ENCODE results near the gene RPL29. TPM values are rescaled to one million over a fixed set of nuclear protein-coding genes. Genes with fewer than 3 reads are reported as not detected.

RPL29 gene
- total and polyA plus RNA-seq, 2 of the 13 experiments (the other 11 are each of a cell fraction or from before 2014, with no cell fraction given), result 1,348 to 2,263 TPM

DNA sequence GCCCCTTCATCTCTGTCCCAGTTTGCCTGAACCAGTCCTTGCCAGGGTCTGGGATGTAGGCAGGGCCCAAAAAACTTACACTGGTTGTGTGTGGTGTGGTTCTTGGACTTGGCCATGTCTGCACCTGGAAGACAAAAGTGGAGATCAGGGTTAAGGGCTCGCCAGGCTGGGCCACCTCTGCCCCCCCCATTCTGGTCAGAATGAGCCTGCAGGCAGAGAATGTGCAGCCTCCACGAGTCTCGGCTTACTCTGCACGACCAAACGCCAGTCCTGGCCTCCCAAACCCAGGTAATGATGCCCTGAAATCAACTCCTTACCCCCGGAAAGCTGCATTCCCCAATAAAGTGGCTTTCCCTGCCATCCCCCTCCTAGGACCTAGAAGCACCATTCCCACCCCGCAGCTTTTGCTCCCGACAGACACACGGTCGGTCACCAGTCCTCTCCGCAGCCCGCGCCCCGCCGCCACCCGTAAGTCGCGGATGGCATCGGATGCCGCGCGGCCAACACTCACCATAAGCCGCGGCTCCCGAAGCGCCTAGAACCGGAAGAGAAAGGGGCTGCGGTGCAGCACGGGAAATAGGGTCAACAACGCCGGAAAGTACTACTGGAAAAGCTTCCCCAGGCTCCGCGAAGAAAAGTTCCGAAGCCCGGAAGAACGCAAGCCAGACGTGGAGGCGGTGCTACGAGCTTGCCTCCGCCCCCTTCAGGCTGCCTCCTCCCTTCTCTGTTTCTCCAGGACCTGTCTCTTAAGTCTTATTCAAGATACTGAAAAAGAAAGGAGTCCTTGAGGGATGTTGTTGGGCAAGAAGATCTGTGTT lies at the start of gene RPL29 (continued):
- TF ChIP-seq IRF1 (CRISPR knock-in tag; IDR thresholded peaks at IDR 0.05; ENCODE audit: low read depth) (no peak), NONO (IDR thresholded peaks at IDR 0.05) (no peak), NONO (CRISPR knock-in tag; conservative IDR thresholded peaks at IDR 0.05) (peak; percentile 97), BORCS8-MEF2B (CRISPR knock-in tag; IDR thresholded peaks at IDR 0.05) (peak; percentile 96; the same call in 1 of the 2 replicates), NR2C2 (CRISPR knock-in tag; IDR thresholded peaks at IDR 0.05; ENCODE audit: borderline replicate concordance) (peak; percentile 99), ZNF703 (CRISPR knock-in tag; IDR thresholded peaks at IDR 0.05; ENCODE audit: borderline replicate concordance) (peak; percentile 49; the same call in 1 of the 2 replicates), ZSCAN20 (CRISPR knock-in tag; IDR thresholded peaks at IDR 0.05; ENCODE audit: borderline replicate concordance) (no peak; the same call in 1 of the 2 replicates), ZNF496 (CRISPR knock-in tag; IDR thresholded peaks at IDR 0.05; ENCODE audit: insufficient replicate concordance) (no peak), HMGA1 (CRISPR knock-in tag; conservative IDR thresholded peaks at IDR 0.05) (no peak), AGO1 (IDR thresholded peaks at IDR 0.05; ENCODE audit: low read depth, low read length, poor library complexity, severe bottlenecking) (peak; percentile 77), ZNF530 (CRISPR knock-in tag; IDR thresholded peaks at IDR 0.05; ENCODE audit: low read depth) (no peak), NCOA5 (CRISPR knock-in tag; IDR thresholded peaks at IDR 0.05) (no peak), HNF1B (CRISPR knock-in tag; IDR thresholded peaks at IDR 0.05) (peak; percentile 90), ZNF776 (CRISPR knock-in tag; IDR thresholded peaks at IDR 0.05) (peak; percentile 31; the same call in 1 of the 2 replicates), KMT2B (CRISPR knock-in tag; IDR thresholded peaks at IDR 0.05) (peak; percentile 79; the same call in 1 of the 2 replicates), GATA4 (IDR thresholded peaks at IDR 0.05; ENCODE audit: borderline replicate concordance, low read depth) (peak; percentile 34; the same call in 1 of the 2 replicates), FOXK2 (IDR thresholded peaks at IDR 0.05) (peak; percentile 77), PCBP1 (IDR thresholded peaks at IDR 0.05; ENCODE audit: borderline replicate concordance, low read depth, low read length) (peak; percentile 78; the same call in 1 of the 2 replicates), ZNF619 (CRISPR knock-in tag; IDR thresholded peaks at IDR 0.05) (peak; percentile 50; the same call in 1 of the 2 replicates), KDM3A (CRISPR knock-in tag; IDR thresholded peaks at IDR 0.05; ENCODE audit: low read depth) (peak; percentile 83), ZFP36L2 (CRISPR knock-in tag; IDR thresholded peaks at IDR 0.05) (peak; percentile 92; the same call in 1 of the 2 replicates), ZNF367 (CRISPR knock-in tag; IDR thresholded peaks at IDR 0.05; ENCODE audit: borderline replicate concordance) (0 out of 2 replicates have a peak, but pooled peaks have one; percentile 56), HOXA7 (CRISPR knock-in tag; IDR thresholded peaks at IDR 0.05) (no peak)
- TF ChIP-seq, protein P1, sequence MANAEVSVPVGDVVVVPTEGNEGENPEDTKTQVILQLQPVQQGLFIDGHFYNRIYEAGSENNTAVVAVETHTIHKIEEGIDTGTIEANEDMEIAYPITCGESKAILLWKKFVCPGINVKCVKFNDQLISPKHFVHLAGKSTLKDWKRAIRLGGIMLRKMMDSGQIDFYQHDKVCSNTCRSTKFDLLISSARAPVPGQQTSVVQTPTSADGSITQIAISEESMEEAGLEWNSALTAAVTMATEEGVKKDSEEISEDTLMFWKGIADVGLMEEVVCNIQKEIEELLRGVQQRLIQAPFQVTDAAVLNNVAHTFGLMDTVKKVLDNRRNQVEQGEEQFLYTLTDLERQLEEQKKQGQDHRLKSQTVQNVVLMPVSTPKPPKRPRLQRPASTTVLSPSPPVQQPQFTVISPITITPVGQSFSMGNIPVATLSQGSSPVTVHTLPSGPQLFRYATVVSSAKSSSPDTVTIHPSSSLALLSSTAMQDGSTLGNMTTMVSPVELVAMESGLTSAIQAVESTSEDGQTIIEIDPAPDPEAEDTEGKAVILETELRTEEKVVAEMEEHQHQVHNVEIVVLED (CRISPR knock-in tag; IDR thresholded peaks at IDR 0.05; ENCODE audit: borderline replicate concordance), result peak; percentile 81; the same call in 1 of the 2 replicates

All from HepG2 (cell line).